Kidney epithelial cell (primary cell): ENCODE results near the gene PXDC1. TPM values are rescaled to one million over a fixed set of nuclear protein-coding genes. Genes with fewer than 3 reads are reported as not detected.
"Not testable (repeated sequence)": the region's sequence is repeated elsewhere in the genome, so short reads cannot be mapped to it uniquely, and the experiment has no call there.

Source experiments
- DNase-seq: peaks from one replicate; pipeline ENCODE4 v3.0.0-alpha.2; 2010; ENCODE audit warnings: low read depth
- H3K27me3 ChIP-seq: 2 replicates; pipeline ENCODE4 v1.6.0; 2011; ENCODE audit warnings: low read length; ENCODE audit not compliant: control insufficient read depth, insufficient read depth
- H3K36me3 ChIP-seq: 2 replicates; pipeline ENCODE4 v1.5.1; 2011; ENCODE audit warnings: low read length; ENCODE audit not compliant: control insufficient read depth, insufficient read depth
- H3K4me3 ChIP-seq: 2 replicates; pipeline ENCODE4 v1.5.1; 2011; ENCODE audit warnings: low read depth, mild to moderate bottlenecking, control low read depth, low read length
- CTCF ChIP-seq: IDR thresholded peaks from 2 replicates; pipeline ENCODE4 v1.5.1; 2011; ENCODE audit warnings: mild to moderate bottlenecking, moderate library complexity, low read length, control low read depth, inconsistent platforms; ENCODE audit not compliant: insufficient read depth, poor library complexity, severe bottlenecking
- total RNA-seq: library from RNA; depleted of rRNA; stranded (reverse); fragments of >200 nt; gene quantifications from 2 replicates; pipeline ENCODE4 v1.2.3, GENCODE V29; 2015

Gene PXDC1
- total RNA-seq, 1 donor from 2014 or later: 92.4 TPM

- TF ChIP-seq CTCF: no peak
- no peak for DNase-seq
- H3K4me3 ChIP-seq: no peak overlapping the region
- no peaks in the 10 kb centered on the region for H3K27me3 ChIP-seq
- no peaks in the 10 kb centered on the region for H3K36me3 ChIP-seq
Observed at GRCh38 chr6:3690506-3690905, 61.0 kb downstream of the PXDC1 start.

- H3K27me3 ChIP-seq: no peaks in the 10 kb centered on the region
- no peak for DNase-seq
- no peaks in the 10 kb centered on the region for H3K36me3 ChIP-seq
- TF ChIP-seq CTCF: no peak
- no peak overlapping the region for H3K4me3 ChIP-seq
Observed at GRCh38 chr6:3687847-3688246, 63.7 kb downstream of the PXDC1 start.

- H3K36me3 ChIP-seq: no peaks in the 10 kb centered on the region
- no peak overlapping the region for H3K4me3 ChIP-seq
- no peak for TF ChIP-seq CTCF
- no peak for DNase-seq
- peaks cover 3% of the 10 kb centered on the region for H3K27me3 ChIP-seq
Observed at GRCh38 chr6:3683331-3683730, 68.2 kb downstream of the PXDC1 start.

- no peak for DNase-seq
- Histone ChIP-seq H3K27me3 (peaks cover 3% of the 10 kb centered on the region), H3K4me3 (no peak overlapping the region), H3K36me3 (no peaks in the 10 kb centered on the region)
- no peak for TF ChIP-seq CTCF
Observed at GRCh38 chr6:3678946-3679345, 72.6 kb downstream of the PXDC1 start.

- not testable (repeated sequence) for H3K27me3 ChIP-seq, H3K36me3 ChIP-seq, DNase-seq, H3K4me3 ChIP-seq
Observed at GRCh38 chr6:3677751-3678150, 73.8 kb downstream of the PXDC1 start.

- not testable (repeated sequence) for H3K27me3 ChIP-seq, H3K4me3 ChIP-seq, DNase-seq
Observed at GRCh38 chr6:3677351-3677750, 74.2 kb downstream of the PXDC1 start.

More at GRCh38 chr6:3677351-3677750, 74.2 kb downstream of the PXDC1 start:
- H3K36me3 ChIP-seq: not testable (repeated sequence)

Other genes with a start within 250 kb of the PXDC1 start
- gene FAM50B, start 97.7 kb upstream of the PXDC1 start, total RNA-seq: 8.6 and 8.7 TPM in 2 replicates